Activated CD4-positive, alpha-beta T cell treated with anti-CD3 and anti-CD28 coated beads for 24 hours (primary cell): ENCODE data around the gene ODC1.
A peak's percentile ranks its signal among the peaks of the same experiment; 100 is the strongest.
"Not testable (repeated sequence)": the region's sequence is repeated elsewhere in the genome, so short reads cannot be mapped to it uniquely, and the experiment has no call there.

ENCODE experiments used
- DNase-seq, 2 donors: peaks; one replicate each; pipeline ENCODE4 v3.0.0-alpha.2; 2020; ENCODE audit warnings: low read depth in 2 of 2

The ODC1 gene

DNA sequence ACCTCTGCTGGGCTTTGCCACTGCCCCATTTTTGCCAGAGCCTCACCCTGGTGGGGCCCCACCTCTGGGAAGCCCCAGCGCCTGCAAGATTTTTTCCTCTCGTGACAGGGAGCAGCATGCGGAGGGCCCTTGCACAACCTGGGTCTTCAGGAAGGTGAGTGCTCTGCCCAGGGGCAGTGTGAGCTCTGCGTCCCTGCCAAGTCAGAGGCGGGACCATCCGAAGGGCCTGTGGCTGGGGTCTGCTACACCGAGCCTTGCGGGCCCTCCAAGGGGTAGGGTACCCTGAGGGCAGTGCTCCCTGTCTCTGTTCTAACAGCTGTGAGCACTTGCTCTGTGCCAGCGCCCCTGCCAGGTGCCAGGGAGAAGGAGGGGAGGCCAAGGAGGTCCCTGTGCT is 5.8 kb upstream of the ODC1 start:
- no peak for DNase-seq

DNA sequence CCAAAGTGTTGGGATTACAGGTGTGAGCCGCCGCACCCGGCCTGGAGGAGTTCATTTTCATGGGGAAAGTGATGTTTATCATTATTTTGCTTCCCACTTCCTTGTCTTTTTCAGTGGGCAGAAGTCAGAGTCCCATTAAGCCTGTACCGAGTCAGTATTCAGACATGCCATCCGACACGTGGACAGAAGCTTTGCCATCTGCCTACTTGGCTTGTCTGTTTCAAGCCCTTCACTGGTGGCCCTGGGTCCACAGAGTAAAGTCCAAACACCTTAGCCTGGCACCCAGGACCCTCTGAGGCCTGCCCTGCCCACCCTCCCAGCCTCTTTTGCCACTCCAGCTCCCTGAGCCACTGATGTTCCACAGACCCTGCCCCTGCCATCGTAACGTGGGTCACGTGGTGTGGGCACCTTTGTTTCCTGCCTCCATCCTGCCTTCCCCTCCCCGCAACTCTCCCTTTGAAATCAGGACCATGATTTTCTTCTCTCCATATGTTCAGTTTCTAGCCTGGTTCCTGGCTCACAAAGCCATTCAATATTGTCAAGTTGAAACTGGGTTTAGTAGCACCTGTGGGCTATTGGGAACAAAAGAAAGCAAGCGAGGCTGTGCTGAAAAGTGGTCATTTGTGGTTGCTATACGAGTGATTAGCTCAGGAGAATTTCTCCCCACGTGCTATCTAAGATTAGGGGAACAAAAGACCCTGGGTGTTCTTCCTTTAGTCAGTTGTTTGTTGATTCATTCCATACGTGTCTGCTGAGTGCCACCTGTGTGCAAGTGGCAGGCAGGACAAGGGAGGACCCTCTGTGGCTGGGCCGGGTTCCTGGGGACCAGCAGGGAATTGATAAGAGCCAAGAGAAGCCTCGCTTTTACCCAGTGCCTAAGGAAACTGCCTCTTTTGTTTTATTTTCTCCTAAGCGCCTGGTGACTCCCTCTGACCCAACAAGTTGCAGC is 5.1 kb upstream of the ODC1 start:
- DNase-seq: no peak

DNA sequence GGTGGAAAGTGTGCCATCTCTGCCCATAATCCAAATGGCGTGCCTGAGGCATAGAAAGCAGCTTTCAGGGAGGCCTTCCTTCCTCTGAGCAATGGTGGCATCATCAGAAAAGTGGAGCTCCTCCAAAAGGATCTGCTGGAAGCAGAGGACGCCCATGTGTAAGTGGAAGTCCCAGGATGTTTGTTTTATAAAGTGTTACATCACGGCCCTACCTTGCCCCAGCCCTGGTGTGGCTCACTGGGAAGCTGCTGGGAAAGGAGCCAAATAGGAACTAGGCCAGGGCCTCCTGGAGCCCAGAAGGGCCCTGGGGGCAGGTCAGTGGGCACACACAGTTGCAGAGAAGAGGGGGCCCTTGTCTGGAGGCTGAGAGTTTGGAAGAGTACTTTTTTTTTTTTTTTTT is 4.2 kb upstream of the ODC1 start:
- DNase-seq: no peak

DNA sequence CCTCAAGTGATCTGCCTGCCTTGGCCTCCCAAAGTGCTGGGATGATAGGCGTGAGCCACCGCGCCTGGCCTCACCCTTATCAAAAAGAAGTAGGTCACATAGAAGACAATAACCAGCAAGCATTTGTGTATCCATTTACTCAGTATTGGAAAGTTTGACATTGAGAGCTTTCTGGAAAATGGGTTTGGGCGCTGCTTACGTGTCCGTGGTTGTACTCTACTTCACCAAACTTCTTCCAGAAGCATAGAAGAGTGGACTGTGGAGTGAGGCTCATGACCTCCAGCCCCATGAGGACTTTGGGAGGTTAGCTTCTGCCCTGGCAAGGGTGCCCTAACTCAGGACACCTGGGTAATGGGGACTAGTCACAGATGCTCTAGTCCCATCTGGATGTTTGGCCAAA is 3.7 kb upstream of the ODC1 start:
- no peak for DNase-seq

DNA sequence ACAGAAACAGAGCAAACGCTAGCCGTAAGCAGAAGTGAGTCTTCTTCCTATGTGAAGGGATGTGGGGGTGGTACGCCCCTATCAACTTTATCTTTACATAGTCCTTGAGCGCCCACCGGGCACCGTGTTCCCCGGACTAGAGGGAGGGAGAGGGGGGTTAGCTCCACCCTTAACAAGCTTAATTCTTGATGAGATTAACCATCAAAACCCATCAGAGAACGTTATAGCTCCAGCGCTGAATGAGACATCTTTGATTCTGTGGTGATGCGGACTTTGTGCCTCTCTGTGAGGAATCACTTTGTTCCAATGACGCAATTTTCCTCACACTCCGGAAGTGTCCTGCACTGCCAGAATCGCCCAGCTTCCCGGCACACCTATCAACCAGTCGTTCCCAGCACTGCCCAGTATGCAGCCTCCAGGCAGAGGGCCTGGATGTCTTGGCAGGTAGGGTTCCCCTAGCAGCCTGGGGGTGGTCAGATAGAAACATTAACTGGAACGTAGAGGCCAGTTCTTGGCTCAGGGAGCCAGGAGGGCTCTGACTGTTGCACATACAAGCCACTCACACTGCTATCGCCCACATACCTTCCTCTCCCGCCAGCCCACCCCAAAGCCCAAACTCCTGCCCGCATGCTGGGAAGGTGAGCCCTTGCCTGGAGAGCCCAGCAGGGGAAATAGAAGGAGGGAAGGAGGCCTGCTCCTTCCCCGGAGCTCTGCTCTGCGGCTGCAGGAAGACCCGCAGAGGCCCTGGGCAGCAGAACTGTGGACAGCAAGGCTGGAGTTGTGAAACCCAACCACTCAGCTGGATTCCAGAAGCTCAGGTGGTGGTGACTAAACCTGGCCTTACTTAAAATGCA is 1.9 kb upstream of the ODC1 start:
- no peak for DNase-seq

DNA sequence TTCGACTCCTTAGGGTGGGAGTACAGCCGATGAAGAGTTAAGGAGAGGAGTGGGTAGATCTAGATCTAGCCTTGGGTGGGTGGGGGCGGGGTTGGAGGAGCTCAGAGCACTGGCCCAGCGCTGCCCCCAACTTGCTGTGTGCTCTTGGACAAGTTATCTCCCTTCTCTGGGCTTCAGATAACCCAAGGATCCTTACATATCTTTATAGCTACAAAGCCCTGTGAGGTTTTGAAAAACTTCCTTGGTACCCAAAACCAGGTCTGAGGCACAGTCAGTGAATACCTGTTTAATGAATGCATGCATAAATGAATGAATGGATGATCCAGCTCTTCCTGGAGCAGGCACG is 1.3 kb upstream of the ODC1 start:
- no peak for DNase-seq

DNA sequence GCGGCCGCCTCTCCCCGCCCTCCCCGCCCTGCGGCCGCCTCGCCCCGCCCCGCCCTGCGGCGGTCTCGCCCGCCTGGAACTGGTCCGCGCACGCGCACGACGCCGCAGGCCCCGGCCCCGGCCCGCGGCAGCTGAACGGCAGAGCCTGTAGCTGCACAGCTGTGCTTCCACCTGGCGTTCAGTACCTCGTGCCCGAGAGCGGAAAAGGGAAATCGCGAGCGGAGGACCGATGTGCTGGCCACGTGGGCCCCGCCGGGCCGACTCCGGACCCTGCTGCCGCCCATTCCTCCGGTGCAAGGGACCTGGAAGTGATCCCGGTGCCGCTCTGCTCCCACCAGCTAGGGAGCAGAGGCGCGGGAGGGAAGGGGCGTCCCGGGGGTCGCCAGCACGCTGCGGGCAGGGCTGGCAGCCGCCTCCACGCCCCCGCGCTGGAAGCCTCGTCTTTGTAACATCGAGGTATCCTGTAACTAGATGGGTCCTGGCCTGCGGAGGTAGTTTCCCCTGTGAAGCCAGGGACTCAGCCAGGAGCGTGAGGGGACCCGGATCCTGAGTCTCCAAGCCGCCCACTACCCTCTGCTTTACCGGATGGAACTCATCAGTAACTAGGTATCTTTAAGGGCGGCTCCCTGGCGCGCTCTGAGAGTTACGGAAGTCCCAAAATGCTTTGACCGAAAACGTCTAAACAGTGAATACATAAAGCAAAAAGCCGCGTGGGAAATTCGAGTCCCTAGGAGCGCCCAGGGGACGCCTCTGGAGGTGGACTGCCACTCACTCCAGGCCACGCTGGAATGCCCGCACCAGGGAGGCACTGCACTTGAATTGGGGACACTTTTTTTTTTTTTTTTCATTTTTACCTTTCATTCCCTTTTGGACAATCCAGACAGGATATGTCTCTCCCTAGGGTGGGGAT is 704 bp upstream of the ODC1 start:
- DNase-seq: peak; percentile 85 to 90

DNA sequence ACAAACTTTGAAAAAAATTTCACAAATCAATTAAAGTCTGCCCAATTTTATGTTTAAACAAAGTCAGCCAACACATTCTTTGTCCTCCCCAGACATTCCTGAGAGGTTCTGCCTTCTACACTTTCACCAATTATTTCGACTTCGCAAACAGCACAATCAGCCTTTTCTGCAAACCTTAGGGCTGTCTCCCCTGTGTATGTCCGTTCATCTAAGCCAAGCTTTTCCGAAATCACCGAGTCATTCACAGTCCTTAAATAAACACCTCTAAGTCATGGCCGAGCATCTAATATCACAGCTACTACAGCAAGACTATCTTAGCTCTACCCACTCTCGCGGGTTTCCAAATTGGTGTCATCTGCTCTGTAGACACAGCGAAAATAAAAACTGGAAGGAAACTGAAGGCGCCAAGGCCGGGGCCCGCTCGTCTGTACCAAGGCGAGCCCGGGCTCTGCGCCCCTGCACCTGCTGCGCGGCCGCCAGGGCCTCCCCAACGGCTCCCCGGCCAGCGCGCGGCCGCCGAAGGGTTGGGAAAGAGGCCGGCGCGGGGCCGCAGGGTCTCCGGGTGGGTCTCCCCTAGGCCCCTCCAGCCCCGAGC is 730 bp downstream of the ODC1 start:
- DNase-seq: peak in 1 of 2 donors; percentile 31

DNA sequence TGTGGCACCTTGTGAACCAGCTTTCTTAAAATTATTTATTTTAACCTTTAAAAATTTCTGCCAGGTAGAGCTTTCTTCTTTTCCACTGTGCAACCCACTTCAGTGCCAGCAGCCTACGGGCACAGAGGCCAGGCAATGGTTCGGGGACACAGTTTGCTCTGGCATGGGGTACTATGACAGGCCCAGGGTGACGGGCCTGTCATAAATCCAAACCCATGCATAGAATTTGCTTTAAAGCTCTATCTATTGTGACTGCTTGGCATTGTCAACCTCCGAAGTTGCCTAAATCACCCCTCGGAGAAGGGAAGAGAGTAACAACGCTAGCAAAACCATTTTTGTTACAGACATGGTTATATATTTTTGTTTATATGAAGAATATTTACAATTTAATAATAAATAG is 1.5 kb downstream of the ODC1 start:
- DNase-seq: no peak

DNA sequence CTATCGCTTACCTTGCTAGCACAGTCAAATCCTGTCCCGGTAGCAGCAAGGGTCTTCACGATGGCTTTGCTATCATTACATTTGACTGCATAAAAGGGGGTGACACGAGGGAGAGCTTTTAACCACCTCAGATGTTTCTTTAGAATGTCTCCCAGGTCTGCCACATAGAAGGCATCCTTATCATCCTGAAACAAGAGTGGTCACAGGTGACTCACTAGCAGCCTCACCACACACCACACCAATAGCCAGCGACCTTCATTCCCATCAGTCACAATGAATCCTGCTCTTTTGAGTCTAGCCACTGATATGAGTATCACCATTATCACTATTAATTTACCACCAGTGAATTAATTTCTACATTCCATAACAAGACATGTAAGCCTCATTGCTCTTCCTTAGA is 3.7 kb downstream of the ODC1 start:
- peak; percentile 25 to 29 for DNase-seq

DNA sequence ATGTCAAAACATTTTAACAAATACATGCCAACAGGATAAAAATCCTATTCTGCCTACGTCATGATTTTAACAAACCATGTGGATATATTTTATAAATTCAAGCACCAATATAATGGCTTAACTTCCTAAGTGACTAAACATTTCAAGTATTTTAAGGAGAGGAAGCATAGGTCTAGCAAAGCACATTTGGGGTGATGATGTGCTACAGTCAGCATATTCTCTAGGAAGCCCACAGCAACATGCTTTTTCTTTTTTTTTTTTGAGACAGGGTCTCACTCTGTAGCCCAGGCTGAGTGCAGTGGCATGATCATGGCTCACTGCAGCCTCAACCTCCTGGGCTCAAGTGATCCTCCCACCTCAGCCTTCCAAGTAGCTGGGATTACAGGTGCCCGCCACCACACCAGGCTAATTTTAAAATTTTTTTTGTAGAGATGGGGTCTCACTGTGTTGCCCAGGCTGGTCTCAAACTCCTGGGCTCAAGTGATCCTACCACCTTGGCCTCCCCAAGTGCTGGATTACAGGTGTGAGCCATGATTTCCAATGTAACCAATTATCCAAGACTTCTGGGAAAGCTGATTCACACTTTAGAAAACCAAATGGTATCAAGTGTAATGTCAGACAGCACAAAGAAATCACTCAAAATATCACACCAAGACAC is 5.5 kb downstream of the ODC1 start:
- not testable (repeated sequence) for DNase-seq

DNA sequence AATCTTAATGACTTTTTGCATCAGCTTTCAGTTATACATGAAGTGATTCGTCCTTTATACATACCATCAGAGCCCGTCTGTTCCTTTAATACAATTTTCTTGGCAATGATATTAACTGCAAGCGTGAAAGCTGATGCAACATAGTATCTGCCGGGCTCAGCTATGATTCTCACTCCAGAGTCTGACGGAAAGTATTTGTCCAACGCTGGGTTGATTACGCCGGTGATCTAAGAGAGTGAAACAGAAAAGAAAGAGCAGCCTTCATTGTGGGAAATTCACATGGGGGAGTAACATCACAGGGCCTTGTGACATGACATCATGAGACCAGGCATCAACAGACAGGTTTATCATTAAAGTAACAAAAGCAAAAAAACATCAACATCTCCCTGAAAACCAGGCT is 6.2 kb downstream of the ODC1 start:
- DNase-seq: no peak

DNA sequence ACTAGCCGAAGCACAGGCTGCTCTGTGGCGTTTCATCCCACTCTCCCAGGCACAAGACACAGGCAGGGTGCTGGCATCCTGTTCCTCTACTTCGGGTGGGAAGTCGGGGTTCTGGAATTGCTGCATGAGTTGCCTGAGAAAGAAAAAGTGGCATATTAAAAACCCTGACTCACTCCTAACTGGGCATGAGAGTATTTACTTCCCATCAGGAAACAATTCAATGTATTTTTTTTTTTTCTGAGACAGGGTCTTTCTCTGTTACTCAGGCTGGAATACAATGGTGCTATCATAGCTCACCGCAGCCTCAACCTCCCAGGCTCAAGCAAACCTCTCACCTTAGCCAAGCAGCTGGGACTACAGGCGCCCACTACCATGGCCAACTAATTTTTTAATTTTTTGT is 7.4 kb downstream of the ODC1 start:
- DNase-seq: no peak

DNA sequence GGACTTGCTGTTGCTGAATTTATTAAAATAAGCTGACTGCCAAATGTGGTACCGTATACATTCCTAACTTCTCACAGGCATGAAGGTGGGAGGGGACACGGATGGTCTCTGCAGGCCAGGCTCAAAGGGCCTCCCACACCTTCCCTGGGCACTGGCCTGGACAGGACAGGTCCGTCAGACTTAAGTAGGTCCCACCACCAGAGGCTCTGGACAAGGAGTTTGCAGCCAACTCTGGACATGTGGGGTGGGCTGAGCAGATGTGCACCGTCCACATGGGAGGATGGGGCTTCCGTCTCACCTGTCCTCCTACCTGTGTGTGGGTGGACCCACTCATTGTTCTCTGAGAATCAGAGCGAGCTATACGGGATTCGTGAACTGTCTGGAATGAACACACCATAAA is 8.2 kb downstream of the ODC1 start:
- no peak for DNase-seq

DNA sequence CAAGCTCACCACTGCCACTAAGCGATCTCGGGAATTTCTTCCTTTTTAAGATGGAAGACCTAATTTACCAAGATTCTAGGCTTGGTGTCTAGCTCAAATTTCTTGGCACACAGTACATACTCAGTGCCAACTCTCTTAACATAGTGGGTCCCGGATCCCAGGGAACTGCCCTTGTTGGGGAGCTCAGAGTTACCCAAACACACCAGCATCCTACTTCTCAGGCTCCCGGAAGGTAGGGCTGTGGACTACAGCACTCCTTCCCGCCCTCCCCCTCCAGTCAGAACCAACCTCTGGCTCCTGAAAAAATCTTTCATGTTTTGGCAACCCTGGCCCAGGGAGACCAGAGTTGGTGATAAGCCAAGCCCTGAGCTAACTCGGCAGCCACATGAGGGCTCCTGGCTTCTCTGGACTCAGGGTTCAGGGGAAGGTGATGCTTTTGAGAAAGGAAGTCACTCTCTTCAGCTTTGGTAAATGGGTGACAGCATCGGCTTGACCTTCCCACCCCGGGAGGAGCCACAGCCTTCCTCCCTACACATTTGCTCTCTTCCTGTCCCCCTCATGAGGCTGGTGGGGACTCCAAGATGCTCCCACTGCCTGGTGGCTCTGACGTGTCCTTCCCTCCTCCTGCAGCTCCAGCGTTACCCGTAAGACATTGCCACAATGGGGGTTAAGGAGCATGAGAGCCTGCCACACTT is 8.8 kb downstream of the ODC1 start:
- no peak for DNase-seq

DNA sequence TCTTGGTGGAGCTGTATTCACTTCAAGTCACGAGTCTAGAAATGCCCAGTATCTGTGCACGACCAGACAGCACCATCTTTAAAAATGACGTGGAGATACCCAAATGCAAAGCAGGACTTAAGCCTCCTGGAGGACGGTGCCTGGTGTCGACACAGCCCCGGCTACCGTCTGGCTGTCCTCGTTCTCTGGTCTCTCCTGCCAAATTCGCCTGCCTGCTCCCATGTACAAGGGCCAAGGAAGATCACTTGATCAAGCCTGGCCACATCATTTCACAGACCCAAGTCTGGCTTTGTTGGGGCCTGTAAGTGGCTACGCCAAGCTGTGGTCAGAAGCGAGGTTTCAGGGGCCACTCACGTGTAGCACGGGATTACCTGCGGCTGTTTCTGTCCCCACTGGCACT is 9.4 kb downstream of the ODC1 start:
- no peak for DNase-seq

DNA sequence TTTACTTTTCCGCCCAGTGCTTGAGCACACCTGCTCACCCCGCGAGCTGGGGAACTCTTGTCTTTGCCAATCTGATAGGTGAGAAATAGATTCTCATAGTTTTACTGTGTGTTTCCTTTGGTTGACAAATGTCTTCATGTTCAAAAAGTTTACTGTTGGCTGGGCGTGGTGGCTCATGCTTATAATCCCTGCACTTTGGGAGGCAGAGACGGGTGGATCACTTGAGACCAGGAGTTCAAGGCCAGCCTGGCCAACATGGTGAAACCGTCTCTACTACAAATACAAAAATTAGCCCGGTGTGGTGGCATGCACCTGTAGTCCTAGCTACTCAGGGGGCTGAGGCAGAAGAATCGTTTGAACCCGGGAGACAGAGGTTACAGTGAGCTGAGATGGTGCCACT is 10.3 kb downstream of the ODC1 start:
- DNase-seq: no peak

DNA sequence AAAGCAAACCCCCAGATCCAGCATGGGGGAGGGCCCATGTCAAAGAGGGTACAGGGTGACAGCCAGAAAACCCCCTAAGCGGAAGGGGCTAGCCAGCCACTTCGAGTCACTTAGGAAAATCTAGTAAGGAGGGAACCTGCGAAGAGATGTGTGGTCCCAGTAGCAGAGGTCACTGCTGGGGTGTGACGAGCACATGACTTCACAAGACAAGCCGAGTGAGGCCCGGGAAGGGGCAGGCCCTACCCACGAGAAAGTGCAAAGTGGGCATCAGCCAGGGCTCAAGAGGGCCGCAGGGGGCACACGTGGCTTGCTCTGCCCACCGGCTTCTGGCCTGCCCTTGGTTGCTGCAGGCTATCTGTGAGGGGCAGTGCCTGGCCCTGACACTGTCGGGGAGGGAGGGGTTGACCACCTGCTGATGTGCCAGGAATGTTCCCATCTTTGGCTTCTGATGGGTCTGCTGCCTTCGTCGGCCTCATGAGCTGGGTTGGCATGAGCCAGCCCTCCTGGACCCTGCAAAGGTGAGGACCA is 11.5 kb downstream of the ODC1 start:
- DNase-seq: no peak

DNA sequence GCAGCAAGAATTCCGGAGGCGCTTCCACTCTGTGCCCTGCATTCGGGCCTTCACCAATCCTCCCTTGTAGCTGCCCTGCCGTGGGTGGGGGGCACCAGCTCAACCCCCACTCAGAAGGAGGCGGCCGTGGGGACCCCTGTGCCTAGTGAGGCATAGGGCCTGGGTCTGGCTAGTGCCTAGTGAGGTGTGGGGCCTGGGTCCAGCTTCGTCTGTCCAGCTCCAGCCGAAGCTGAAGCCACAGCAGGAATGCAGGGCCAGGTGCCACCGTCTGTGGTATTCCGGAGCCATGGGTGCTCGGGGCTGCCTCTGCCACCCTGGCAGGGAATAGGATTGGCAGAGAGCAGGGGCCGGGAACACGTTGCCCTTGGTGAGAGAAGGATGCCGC is 12.3 kb downstream of the ODC1 start:
- DNase-seq: no peak
